Ovary (tissue), 9 donors: ENCODE measurements around the gene MSH3. TPM values are rescaled to one million over a fixed set of nuclear protein-coding genes. Genes with fewer than 3 reads are reported as not detected.

Source experiments
- DNase-seq, 5 donors: peaks; one replicate each; pipeline ENCODE4 v3.0.0-alpha.2; 2019 to 2020
- H3K27ac ChIP-seq, 2 donors: fragments of 200-600 bp; one replicate each; pipeline versions ENCODE4 v1.5.1 to v1.8.0; 2019 to 2022
- H3K27me3 ChIP-seq: fragments of 200-600 bp; one replicate; pipeline ENCODE4 v1.8.0; 2022
- H3K36me3 ChIP-seq: fragments of 200-600 bp; sonication (generic); one replicate; pipeline ENCODE4 v1.5.1; 2019
- H3K4me1 ChIP-seq: one replicate; pipeline ENCODE4 v1.8.1; 2013; ENCODE audit warnings: mild to moderate bottlenecking, moderate library complexity; ENCODE audit not compliant: insufficient read depth
- H3K4me3 ChIP-seq: fragments of 200-600 bp; sonication (generic); one replicate; pipeline ENCODE4 v1.5.1; 2017
- H3K9me3 ChIP-seq, 2 donors: fragments of 200-600 bp in 1 of 2; sonication (generic) in 1 of 2; one replicate each; pipeline versions ENCODE4 v1.5.1 to v1.8.1; 2013 to 2019; ENCODE audit warnings: mild to moderate bottlenecking in 1 of 2, moderate library complexity in 1 of 2
- EP300 ChIP-seq: sonication (generic); formaldehyde crosslinking; IDR thresholded peaks from one replicate; pipeline ENCODE4 v1.6.1; 2017; ENCODE audit warnings: antibody characterized with exemption
- POLR2A ChIP-seq: fragments of 450-650 bp; IDR thresholded peaks from one replicate; pipeline ENCODE4 v1.6.1; 2017; ENCODE audit warnings: antibody characterized with exemption, mild to moderate bottlenecking, moderate library complexity
- WGBS, 3 donors: extraction: QIAGEN DNeasy Blood & Tissue Kit in 1 of 3; methylation state at CpG; one replicate each; pipeline versions ENCODE4 v1.1.5 to v1.1.7; 2013 to 2017; 5-methylcytosine and 5-hydroxymethylcytosine counted together
- intact Hi-C, 4 donors: fragments of 100-400 bp; cut with DNase I; formaldehyde crosslinking; loops; one replicate each; pipeline versions ENCODE4 v1.11.0 to v1.15.1; 2022 to 2023
- polyA plus RNA-seq, 2 donors: library from polyadenylated mRNA; stranded (reverse); fragments of 200-250 nt in 1 of 2; fragments of 350-450 nt in 1 of 2; fragmentation: Illumina TruSeq in 1 of 2; extraction: RNeasy Lipid Tissue Mini Kit (QIAGEN cat#74804) in 1 of 2; gene quantifications; one replicate each; pipeline ENCODE4 v1.2.3, GENCODE V29; 2013 to 2014
- total RNA-seq, 7 donors: library from RNA; depleted of rRNA in 2 of 7; stranded (reverse); fragments of >200 nt in 2 of 7; fragmentation: NEBNext Ultra II Directional in 3 of 7; extraction: Animal tissue kit (Norgen Biotek cat#: 25700) in 3 of 7; gene quantifications; one replicate each; pipeline versions ENCODE4 v1.1.0 to v1.2.4, GENCODE V29; 2016 to 2023
- TF ChIP-seq, protein P1 (sequence below), 3 donors: fragments of 450-650 bp in 2 of 3; fragments of 200-600 bp in 1 of 3; IDR thresholded peaks; one replicate each; pipeline versions ENCODE4 v1.5.1 to v1.8.0; 2016 to 2022; ENCODE audit warnings: antibody characterized with exemption in 3 of 3, mild to moderate bottlenecking in 1 of 3
- donor health status: DM: no; HTN: no; CAD: no; lungs with moderate emphysema.
- donor health status: DM: no; HTN: no; CAD: no.
- donor health status: Bipolar disorder and iron deficiency.
- donor health status: DM: yes; HTN: yes; CAD: no.
- donor health status: DM: no; HTN: no; CAD: no.
- donor health status: DM: yes; HTN: yes; CAD: no.

Gene MSH3
- total and polyA plus RNA-seq, 9 donors, result 5.1 to 17.0 (median 13.1) TPM

DNA sequence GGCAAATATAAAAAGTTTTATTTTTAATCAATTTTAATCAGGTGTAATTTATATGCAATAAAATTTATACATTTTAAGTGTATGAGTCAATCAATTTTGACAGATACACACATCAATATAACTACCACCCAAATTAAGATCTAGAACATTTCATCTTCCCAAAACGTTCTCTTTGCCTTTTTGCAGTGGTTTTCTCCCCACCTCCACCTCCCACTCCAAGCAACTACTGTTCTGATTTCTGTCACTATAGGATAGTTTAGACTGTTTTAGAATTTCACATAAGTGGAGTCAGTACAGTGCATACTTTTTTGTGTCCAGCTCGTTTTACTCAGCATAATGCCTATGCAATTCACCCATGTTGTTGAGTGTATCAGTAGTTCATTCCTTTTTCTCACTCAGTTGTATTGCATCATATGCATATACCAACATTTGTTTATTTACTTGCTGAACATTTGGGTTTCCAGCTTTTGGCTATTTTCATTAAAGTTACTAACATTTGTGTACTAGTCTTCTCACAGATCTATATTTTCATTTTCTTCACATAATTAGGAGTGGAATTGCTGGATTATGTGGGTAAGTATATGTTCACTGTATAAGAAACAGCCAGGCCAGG, 52.5 kb downstream of the MSH3 start:
- no peaks in the 10 kb centered on the region for H3K36me3 ChIP-seq
- TF ChIP-seq EP300 (no peak), POLR2A (no peak)
- TF ChIP-seq, protein P1, sequence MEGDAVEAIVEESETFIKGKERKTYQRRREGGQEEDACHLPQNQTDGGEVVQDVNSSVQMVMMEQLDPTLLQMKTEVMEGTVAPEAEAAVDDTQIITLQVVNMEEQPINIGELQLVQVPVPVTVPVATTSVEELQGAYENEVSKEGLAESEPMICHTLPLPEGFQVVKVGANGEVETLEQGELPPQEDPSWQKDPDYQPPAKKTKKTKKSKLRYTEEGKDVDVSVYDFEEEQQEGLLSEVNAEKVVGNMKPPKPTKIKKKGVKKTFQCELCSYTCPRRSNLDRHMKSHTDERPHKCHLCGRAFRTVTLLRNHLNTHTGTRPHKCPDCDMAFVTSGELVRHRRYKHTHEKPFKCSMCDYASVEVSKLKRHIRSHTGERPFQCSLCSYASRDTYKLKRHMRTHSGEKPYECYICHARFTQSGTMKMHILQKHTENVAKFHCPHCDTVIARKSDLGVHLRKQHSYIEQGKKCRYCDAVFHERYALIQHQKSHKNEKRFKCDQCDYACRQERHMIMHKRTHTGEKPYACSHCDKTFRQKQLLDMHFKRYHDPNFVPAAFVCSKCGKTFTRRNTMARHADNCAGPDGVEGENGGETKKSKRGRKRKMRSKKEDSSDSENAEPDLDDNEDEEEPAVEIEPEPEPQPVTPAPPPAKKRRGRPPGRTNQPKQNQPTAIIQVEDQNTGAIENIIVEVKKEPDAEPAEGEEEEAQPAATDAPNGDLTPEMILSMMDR (IDR thresholded peaks at IDR 0.05), result no peak
- H3K27ac ChIP-seq, result no peak overlapping the region
- DNase-seq, result no peak
- no peaks in the 10 kb centered on the region for H3K27me3 ChIP-seq
- H3K4me3 ChIP-seq, result no peak overlapping the region
- peaks cover 3% of the 10 kb centered on the region for H3K4me1 ChIP-seq
- intact Hi-C loops, result no loop called here
- WGBS, 3 donors, result 82 to 85% (median 83%) methylated on average over 2 of the region's 2 CpGs
- H3K9me3 ChIP-seq, result no peaks in the 10 kb centered on the region

DNA sequence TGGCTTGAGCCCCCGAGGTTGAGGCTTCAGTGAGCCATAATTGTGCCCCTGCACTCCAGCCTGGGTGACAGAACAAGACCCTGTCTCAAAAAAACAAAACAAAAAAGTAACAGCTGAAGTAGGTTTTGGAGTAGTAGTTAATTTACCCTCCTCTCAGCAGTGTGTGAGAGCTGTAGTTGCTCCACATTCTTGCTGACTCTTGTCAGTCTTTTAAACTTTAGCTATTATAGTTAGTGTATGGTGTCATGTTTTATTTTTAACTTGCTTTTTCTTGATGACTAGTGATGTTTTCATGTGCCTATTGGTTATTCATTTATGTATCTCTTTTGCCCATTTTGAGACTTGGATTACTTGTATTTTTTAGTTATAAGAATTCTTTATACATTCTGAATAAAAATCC, 53.2 kb downstream of the MSH3 start:
- H3K27me3 ChIP-seq, result no peaks in the 10 kb centered on the region
- H3K4me1 ChIP-seq, result peaks cover 3% of the 10 kb centered on the region
- no peaks in the 10 kb centered on the region for H3K9me3 ChIP-seq
- no peaks in the 10 kb centered on the region for H3K36me3 ChIP-seq
- intact Hi-C loops, result no loop called here
- no peak overlapping the region for H3K4me3 ChIP-seq
- 67 to 82% (median 75%) methylated on average over 1 of the region's 1 CpG for WGBS, 3 donors
- TF ChIP-seq POLR2A, result no peak
- TF ChIP-seq, protein P1 (IDR thresholded peaks at IDR 0.05), result no peak
- no peak for TF ChIP-seq EP300
- DNase-seq, result no peak
- no peak overlapping the region for H3K27ac ChIP-seq

DNA sequence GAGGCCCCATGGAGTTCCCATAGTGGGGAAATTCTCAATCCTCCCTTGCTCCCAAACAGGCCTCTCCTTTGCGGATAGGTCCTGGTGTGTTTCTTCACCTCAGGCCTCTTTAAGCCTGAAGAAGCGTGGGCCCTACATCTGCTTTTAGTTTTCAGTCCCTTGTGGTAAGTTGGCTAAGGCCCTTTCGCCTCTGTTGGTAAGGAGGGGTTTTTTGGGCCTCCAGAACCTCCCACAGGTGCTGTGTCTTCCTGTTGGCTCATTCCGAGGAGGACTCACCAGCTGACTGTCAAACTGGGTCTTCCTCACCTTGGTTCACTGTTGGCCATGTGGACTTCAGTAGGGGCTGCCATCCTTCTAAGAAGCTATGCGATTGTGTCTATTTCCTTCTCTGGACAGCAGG, 56.8 kb downstream of the MSH3 start:
- no peaks in the 10 kb centered on the region for H3K9me3 ChIP-seq
- H3K27ac ChIP-seq, result no peak overlapping the region
- H3K4me3 ChIP-seq, result no peak overlapping the region
- WGBS, 3 donors, result 92 to 97% (median 93%) methylated on average over 5 of the region's 5 CpGs
- H3K27me3 ChIP-seq, result no peaks in the 10 kb centered on the region
- intact Hi-C loops, result no loop called here
- no peak for DNase-seq
- no peaks in the 10 kb centered on the region for H3K4me1 ChIP-seq
- no peaks in the 10 kb centered on the region for H3K36me3 ChIP-seq
- TF ChIP-seq, protein P1 (IDR thresholded peaks at IDR 0.05), result no peak
- no peak for TF ChIP-seq EP300
- TF ChIP-seq POLR2A, result no peak

DNA sequence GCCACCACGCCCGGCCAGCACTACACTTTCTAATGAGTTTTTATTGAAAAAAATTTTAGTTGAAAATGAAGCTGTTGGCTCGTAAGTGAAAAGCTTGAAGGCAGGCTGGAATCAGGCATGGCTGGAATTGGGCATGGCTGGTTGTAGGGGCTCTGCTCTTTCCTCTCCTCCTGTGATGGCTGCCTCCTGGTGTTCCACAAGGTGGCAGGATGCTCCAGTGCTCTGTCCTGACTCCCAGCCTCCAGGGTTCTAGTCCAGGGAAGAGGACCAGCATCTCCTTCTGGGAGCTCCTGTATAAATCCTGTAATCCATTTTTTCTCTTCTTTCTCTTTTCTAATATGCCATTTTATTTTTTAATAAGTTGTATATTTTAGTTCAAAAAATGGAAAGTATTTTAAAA, 57.5 kb downstream of the MSH3 start:
- TF ChIP-seq POLR2A (no peak), EP300 (no peak)
- TF ChIP-seq, protein P1 (IDR thresholded peaks at IDR 0.05), result no peak
- intact Hi-C loops, result no loop called here
- Histone ChIP-seq H3K36me3 (no peaks in the 10 kb centered on the region), H3K27me3 (no peaks in the 10 kb centered on the region), H3K4me3 (no peak overlapping the region), H3K9me3 (no peaks in the 10 kb centered on the region), H3K27ac (no peak overlapping the region), H3K4me1 (no peaks in the 10 kb centered on the region)
- WGBS, 3 donors, result 88 to 98% (median 92%) methylated on average over 3 of the region's 3 CpGs
- DNase-seq, result no peak
